Calu3 (cell line): ENCODE data around the gene TDP1. TPM values are rescaled to one million over a fixed set of nuclear protein-coding genes. Genes with fewer than 3 reads are reported as not detected.

ENCODE experiments used
- BruUV-seq: library from RNA; stranded (reverse); fragments of 400-500 nt; replicated peaks from 2 replicates; lab custom pipeline; 2021; lab: Mats Ljungman, UMichigan
- CTCF ChIA-PET: fragments of 300-600 bp; sonication (Branson Sonifier 250); formaldehyde crosslinking; loops from one replicate; lab custom pipeline; 2022; ENCODE audit warnings: antibody characterized with exemption; lab: Charles Lee
- DNase-seq: peaks from one replicate; pipeline ENCODE4 v3.0.0; 2022
- H3K27ac Mint-ChIP-seq: one replicate; pipeline ENCODE4 v1.8.0; 2022; ENCODE audit warnings: mixed read lengths; ENCODE audit not compliant: unreplicated experiment
- H3K27me3 Mint-ChIP-seq: one replicate; pipeline ENCODE4 v1.8.0; 2022; ENCODE audit warnings: mixed read lengths; ENCODE audit not compliant: unreplicated experiment
- H3K36me3 Mint-ChIP-seq: one replicate; pipeline ENCODE4 v1.8.0; 2022; ENCODE audit warnings: mild to moderate bottlenecking, moderate library complexity, mixed read lengths; ENCODE audit not compliant: insufficient read depth, unreplicated experiment
- H3K4me1 Mint-ChIP-seq: one replicate; pipeline ENCODE4 v1.8.0; 2022; ENCODE audit warnings: mild to moderate bottlenecking, low read depth, mixed read lengths; ENCODE audit not compliant: unreplicated experiment
- H3K4me3 Mint-ChIP-seq: one replicate; pipeline ENCODE4 v1.8.0; 2022; ENCODE audit warnings: mild to moderate bottlenecking, low read depth, moderate library complexity, mixed read lengths; ENCODE audit not compliant: unreplicated experiment
- H3K9me3 Mint-ChIP-seq: one replicate; pipeline ENCODE4 v1.8.0; 2022; ENCODE audit warnings: low read depth, mixed read lengths; ENCODE audit not compliant: unreplicated experiment
- CTCF ChIP-seq: fragments of 200-600 bp; IDR thresholded peaks from one replicate; pipeline ENCODE4 v1.8.0; 2022; ENCODE audit warnings: antibody characterized with exemption; ENCODE audit not compliant: unreplicated experiment
- intact Hi-C: fragments of 100-400 bp; cut with micrococcal nuclease; formaldehyde crosslinking; loops from one replicate; pipeline ENCODE4 v1.10.0; 2022; ENCODE audit not compliant: unreplicated experiment
- total RNA-seq: library from RNA; stranded (reverse); gene quantifications from 2 replicates; pipeline ENCODE4 v1.2.3, GENCODE V29; 2022

TDP1 gene
- total RNA-seq, 1 experiment from 2014 or later = 24.4 TPM

GRCh38 chr14:89958966-89959365 lies 3.2 kb downstream of the TDP1 start:
- intact Hi-C loops = no loop called here
- peaks cover 37% of the 10 kb centered on the region for H3K36me3 Mint-ChIP-seq
- H3K27ac Mint-ChIP-seq = no peak overlapping the region
- H3K4me1 Mint-ChIP-seq = peaks cover 22% of the 10 kb centered on the region
- no peaks in the 10 kb centered on the region for H3K9me3 Mint-ChIP-seq
- no peak for DNase-seq
- no peak for TF ChIP-seq CTCF
- H3K27me3 Mint-ChIP-seq = no peaks in the 10 kb centered on the region
- CTCF ChIA-PET = no interaction called here
- H3K4me3 Mint-ChIP-seq = no peak overlapping the region
- no TSS peak for BruUV-seq

- no peaks in the 10 kb centered on the region for H3K27me3 Mint-ChIP-seq
- no peak for DNase-seq
- no peak for TF ChIP-seq CTCF
- CTCF ChIA-PET = interaction anchor here (1.4 kb wide), 1 partner anchor 13 kb away, joined by 3 read pairs; no protein-coding TSS in a partner anchor
- peaks cover 22% of the 10 kb centered on the region for H3K4me1 Mint-ChIP-seq
- peaks cover 27% of the 10 kb centered on the region for H3K36me3 Mint-ChIP-seq
- H3K9me3 Mint-ChIP-seq = no peaks in the 10 kb centered on the region
- no peak overlapping the region for H3K4me3 Mint-ChIP-seq
- no TSS peak for BruUV-seq
- intact Hi-C loops = no loop called here
- H3K27ac Mint-ChIP-seq = no peak overlapping the region
These were observed 4.2 kb downstream of the TDP1 start for GRCh38 chr14:89959853-89960445.

- Mint-ChIP-seq H3K36me3 (peaks cover 19% of the 10 kb centered on the region), H3K27me3 (no peaks in the 10 kb centered on the region), H3K9me3 (no peaks in the 10 kb centered on the region), H3K4me1 (peaks cover 22% of the 10 kb centered on the region), H3K27ac (no peak overlapping the region), H3K4me3 (no peak overlapping the region)
- CTCF ChIA-PET = interaction anchor here (1.4 kb wide), 1 partner anchor 12 kb away, joined by 3 read pairs; no protein-coding TSS in a partner anchor
- no peak for DNase-seq
- TF ChIP-seq CTCF = no peak
- intact Hi-C loops = no loop called here
- no TSS peak for BruUV-seq
These were observed 5.2 kb downstream of the TDP1 start for GRCh38 chr14:89960914-89961313.

- Mint-ChIP-seq H3K9me3 (no peaks in the 10 kb centered on the region), H3K4me3 (no peak overlapping the region), H3K36me3 (peaks cover 7% of the 10 kb centered on the region), H3K4me1 (peaks cover 9% of the 10 kb centered on the region), H3K27ac (no peak overlapping the region), H3K27me3 (no peaks in the 10 kb centered on the region)
- CTCF ChIA-PET = no interaction called here
- TF ChIP-seq CTCF = no peak
- BruUV-seq = no TSS peak
- intact Hi-C loops = no loop called here
- DNase-seq = no peak
These were observed 7.7 kb downstream of the TDP1 start for GRCh38 chr14:89963288-89963978.
